ENCODE data around the gene CTXND2. TPM values are rescaled to one million over a fixed set of nuclear protein-coding genes. Genes with fewer than 3 reads are reported as not detected.
"Not testable (repeated sequence)": the region's sequence is repeated elsewhere in the genome, so short reads cannot be mapped to it uniquely, and the experiment has no call there.

Gene CTXND2
- total RNA-seq, 1 donor from 2014 or later, result not detected

DNA sequence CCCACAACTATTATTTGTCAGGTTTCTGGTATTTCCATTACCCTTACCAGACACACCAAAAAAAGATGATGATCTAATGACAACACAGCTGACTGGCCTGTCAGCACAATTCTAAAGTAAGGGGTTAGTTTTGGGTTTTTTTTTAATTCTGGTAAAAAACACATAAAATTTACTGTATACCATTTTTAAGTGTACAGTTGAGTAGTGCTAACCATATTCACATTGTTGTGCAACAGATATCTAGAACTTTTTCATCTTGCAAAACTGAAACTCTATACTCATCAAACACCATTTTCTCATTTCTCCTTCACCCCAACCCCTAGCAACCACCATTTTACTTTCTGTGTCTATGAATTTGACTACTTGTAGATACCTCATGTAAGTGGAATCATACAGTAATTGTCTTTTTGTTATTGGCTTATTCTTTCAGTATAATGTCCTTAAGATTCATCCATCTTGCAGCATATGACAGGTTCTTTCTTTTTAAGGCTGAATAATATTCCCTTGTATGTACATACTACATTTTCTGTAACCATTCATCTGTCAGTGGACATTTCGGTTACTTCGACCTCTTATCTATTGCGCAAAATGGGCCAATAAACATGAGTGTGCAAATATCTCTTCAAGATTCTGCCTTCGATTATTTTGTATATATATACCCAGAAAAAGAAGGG, 40.3 kb upstream of the CTXND2 start:
- no peak overlapping the region for H3K27ac Mint-ChIP-seq (ENCODE audit: unreplicated experiment)

DNA sequence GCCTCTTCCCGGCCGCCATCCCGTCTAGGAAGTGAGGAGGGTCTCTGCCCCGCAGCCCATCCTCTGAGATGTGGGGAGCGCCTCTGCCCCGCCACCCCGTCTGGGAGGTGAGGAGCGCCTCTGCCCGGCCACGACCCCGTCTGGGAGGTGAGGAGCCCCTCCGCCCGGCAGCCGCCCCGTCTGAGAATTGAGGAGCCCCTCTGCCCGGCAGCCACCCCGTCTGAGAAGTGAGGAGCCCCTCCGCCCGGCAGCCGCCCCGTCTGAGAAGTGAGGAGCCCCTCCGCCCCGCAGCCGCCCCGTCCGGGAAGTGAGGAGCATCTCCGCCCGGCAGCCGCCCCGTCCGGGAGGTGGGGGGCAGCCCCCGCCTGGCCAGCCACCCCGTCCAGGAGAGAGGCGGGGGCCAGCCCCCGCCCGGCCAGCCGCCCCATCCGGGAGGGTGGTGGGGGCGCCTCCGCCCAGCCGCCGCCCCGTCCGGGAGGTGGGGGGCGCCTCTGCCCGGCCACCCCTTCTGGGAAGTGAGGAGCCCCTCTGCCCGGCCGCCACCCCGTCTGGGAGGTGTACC, 36.1 kb upstream of the CTXND2 start:
- not testable (repeated sequence) for DNase-seq (ENCODE audit: low read depth, low spot score); H3K4me1 Mint-ChIP-seq; H3K27ac Mint-ChIP-seq (ENCODE audit: unreplicated experiment); H3K9me3 Mint-ChIP-seq; H3K27me3 Mint-ChIP-seq (ENCODE audit: low read depth); H3K4me3 Mint-ChIP-seq
- peaks cover 23% of the 10 kb centered on the region for H3K36me3 Mint-ChIP-seq (ENCODE audit: low read depth)

More for the DNA sequence above, 40.3 kb upstream of the CTXND2 start:
- H3K27me3 Mint-ChIP-seq (ENCODE audit: low read depth), result no peaks in the 10 kb centered on the region
- H3K9me3 Mint-ChIP-seq, result no peaks in the 10 kb centered on the region
- no peak overlapping the region for H3K4me3 Mint-ChIP-seq
- TF ChIP-seq, protein P1, sequence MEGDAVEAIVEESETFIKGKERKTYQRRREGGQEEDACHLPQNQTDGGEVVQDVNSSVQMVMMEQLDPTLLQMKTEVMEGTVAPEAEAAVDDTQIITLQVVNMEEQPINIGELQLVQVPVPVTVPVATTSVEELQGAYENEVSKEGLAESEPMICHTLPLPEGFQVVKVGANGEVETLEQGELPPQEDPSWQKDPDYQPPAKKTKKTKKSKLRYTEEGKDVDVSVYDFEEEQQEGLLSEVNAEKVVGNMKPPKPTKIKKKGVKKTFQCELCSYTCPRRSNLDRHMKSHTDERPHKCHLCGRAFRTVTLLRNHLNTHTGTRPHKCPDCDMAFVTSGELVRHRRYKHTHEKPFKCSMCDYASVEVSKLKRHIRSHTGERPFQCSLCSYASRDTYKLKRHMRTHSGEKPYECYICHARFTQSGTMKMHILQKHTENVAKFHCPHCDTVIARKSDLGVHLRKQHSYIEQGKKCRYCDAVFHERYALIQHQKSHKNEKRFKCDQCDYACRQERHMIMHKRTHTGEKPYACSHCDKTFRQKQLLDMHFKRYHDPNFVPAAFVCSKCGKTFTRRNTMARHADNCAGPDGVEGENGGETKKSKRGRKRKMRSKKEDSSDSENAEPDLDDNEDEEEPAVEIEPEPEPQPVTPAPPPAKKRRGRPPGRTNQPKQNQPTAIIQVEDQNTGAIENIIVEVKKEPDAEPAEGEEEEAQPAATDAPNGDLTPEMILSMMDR (conservative IDR thresholded peaks at IDR 0.05), result no peak
- peaks cover 5% of the 10 kb centered on the region for H3K36me3 Mint-ChIP-seq (ENCODE audit: low read depth)
- DNase-seq (ENCODE audit: low read depth, low spot score), result no peak
- no peaks in the 10 kb centered on the region for H3K4me1 Mint-ChIP-seq

DNA sequence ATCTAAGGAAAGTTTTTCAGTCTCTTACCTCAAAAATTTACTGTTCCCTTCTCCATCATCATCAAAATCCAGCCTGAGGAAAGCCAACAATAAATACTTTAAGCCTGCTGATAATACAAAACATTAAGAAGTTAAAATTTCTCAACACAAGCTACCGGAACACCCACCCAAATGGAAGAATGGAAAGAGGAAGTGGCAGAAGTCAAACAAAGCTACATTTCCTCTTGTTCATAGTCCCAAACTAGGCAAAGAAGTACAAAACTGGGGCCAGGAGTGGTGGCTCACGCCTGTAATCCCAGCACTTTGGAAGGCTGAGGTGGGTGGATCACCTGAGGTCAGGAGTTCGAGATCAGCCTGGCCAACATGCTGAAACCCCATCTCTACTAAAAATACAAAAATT, 34.2 kb upstream of the CTXND2 start:
- H3K9me3 Mint-ChIP-seq; DNase-seq (ENCODE audit: low read depth, low spot score); H3K27me3 Mint-ChIP-seq (ENCODE audit: low read depth); H3K4me1 Mint-ChIP-seq; H3K4me3 Mint-ChIP-seq: not testable (repeated sequence)
- peak overlapping the region; percentile 57 for H3K27ac Mint-ChIP-seq (ENCODE audit: unreplicated experiment)
- H3K36me3 Mint-ChIP-seq (ENCODE audit: low read depth), result peaks cover 20% of the 10 kb centered on the region

DNA sequence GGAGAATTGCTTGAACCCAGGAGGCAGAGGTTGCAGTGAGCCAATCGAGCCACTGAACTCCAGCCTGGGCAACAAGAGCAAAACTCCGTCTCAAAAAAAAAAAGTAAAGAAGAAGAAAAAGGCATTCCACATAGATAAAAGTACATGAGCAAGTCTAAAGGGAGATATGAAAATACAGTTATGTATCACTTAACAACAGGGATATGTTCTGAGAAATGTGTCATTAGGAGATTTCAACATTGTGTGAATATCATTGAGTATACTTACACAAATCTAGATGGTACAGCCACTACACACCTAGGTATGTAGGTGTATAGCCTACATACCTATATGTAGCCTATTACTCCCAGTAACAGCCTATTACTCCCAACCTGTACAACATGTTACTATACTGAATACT, 23.2 kb upstream of the CTXND2 start:
- TF ChIP-seq, protein P1 (conservative IDR thresholded peaks at IDR 0.05), result no peak
- Mint-ChIP-seq H3K9me3 (peaks cover 3% of the 10 kb centered on the region), H3K27me3 (ENCODE audit: low read depth) (no peaks in the 10 kb centered on the region), H3K4me3 (no peak overlapping the region), H3K27ac (ENCODE audit: unreplicated experiment) (no peak overlapping the region), H3K4me1 (peaks cover 4% of the 10 kb centered on the region), H3K36me3 (ENCODE audit: low read depth) (peaks cover 7% of the 10 kb centered on the region)
- no peak for DNase-seq (ENCODE audit: low read depth, low spot score)

DNA sequence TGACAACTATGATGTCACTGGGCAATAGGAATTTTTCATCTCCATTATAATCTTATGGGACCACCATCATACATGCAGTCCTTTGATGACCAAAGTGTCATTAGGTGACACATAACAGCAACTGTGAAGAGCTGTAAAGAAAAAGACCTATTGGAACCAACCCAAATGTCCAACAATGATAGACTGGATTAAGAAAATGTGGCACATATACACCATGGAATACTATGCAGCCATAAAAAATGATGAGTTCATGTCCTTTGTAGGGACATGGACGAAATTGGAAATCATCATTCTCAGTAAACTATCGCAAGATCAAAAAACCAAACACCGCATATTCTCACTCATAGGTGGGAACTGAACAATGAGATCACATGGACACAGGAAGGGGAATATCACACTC, 22.7 kb upstream of the CTXND2 start:
- H3K4me3 Mint-ChIP-seq; H3K36me3 Mint-ChIP-seq (ENCODE audit: low read depth); H3K4me1 Mint-ChIP-seq; DNase-seq (ENCODE audit: low read depth, low spot score); H3K9me3 Mint-ChIP-seq; H3K27me3 Mint-ChIP-seq (ENCODE audit: low read depth); H3K27ac Mint-ChIP-seq (ENCODE audit: unreplicated experiment): not testable (repeated sequence)

DNA sequence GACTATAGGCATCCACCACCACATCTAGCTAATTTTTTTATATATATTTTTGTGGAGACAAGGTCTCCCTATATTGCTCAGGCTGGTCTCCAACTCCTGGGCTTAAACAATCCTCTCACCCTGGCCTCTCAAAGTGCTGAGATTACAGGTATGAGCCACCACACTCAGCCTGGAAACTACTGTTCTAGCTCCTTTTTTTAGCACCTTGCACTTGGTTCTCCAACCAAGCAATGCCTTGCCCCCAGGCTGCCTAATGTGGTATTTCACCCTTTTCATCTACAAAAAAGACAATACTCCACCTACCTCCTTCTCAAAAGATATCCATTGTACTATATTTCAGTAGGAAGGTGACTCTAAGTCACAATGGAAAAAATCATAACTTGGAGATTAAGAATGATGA, 17.3 kb upstream of the CTXND2 start:
- DNase-seq (ENCODE audit: low read depth, low spot score), result no peak
- Mint-ChIP-seq H3K4me1 (peaks cover 13% of the 10 kb centered on the region), H3K27ac (ENCODE audit: unreplicated experiment) (peak overlapping the region; percentile 46), H3K27me3 (ENCODE audit: low read depth) (no peaks in the 10 kb centered on the region), H3K36me3 (ENCODE audit: low read depth) (peaks cover 3% of the 10 kb centered on the region), H3K4me3 (no peak overlapping the region), H3K9me3 (no peaks in the 10 kb centered on the region)
- TF ChIP-seq, protein P1 (conservative IDR thresholded peaks at IDR 0.05), result no peak

DNA sequence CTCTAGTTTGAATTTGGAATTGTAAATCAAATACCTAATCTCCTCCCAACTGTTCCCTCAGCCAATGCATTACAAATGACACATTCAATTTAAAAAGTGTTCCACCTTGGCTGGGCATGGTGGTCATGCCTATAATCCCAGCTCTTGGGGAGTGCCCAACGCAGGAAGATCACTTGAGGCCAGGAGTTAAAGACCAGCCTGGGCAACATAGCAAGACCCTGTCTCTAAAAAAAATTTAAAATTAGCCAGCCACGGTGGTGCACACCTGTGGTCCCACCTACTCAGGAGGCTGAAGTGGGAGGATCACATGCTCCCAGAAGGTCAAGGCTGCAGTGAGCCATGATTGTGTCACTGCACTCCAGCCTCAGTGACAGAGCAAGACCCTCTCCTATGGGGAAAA, 14.4 kb upstream of the CTXND2 start:
- peaks cover 29% of the 10 kb centered on the region for H3K4me1 Mint-ChIP-seq
- H3K27me3 Mint-ChIP-seq (ENCODE audit: low read depth), result no peaks in the 10 kb centered on the region
- H3K9me3 Mint-ChIP-seq, result no peaks in the 10 kb centered on the region
- TF ChIP-seq, protein P1 (conservative IDR thresholded peaks at IDR 0.05), result no peak
- H3K27ac Mint-ChIP-seq (ENCODE audit: unreplicated experiment), result no peak overlapping the region
- DNase-seq (ENCODE audit: low read depth, low spot score), result no peak
- peak overlapping the region; percentile 9 for H3K4me3 Mint-ChIP-seq
- H3K36me3 Mint-ChIP-seq (ENCODE audit: low read depth), result peaks cover 3% of the 10 kb centered on the region
